Measurements from ENCODE around the gene HEXB. TPM values are rescaled to one million over a fixed set of nuclear protein-coding genes. Genes with fewer than 3 reads are reported as not detected.

Gene HEXB
- total and polyA plus RNA-seq, 9 of the 15 experiments (the other 6 are each of a cell fraction or from before 2014, with no cell fraction given): 22.9 to 158 (median 108) TPM

DNA sequence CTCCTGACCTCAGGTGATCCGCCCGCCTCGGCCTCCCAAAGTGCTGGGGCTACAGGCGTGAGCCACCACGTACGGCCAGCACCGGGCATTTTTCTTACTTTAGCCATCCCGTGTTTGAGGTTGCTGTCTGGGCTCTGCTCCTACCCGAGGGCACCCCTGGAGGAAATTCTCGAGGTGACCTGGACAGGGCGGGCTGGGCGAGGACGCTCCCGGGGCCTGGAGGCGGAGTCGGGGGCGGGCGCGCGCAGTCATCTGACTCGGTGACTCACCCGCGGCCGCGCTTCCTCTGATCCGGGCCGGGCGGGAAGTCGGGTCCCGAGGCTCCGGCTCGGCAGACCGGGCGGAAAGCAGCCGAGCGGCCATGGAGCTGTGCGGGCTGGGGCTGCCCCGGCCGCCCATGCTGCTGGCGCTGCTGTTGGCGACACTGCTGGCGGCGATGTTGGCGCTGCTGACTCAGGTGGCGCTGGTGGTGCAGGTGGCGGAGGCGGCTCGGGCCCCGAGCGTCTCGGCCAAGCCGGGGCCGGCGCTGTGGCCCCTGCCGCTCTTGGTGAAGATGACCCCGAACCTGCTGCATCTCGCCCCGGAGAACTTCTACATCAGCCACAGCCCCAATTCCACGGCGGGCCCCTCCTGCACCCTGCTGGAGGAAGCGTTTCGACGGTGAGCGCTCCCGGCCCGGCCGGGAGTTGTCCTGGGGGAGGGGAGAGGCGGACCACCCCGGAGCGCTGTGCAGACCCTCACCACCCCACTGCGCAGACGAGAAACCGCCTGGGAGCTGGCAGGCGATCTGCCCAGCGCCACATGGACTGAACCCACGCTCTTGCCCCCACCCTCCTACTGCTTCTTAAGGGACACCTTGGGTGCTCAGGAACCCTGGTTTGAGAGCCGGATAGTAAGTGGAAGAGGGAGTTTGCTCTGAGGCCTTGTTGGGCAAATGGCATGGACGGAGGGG lies at the start of gene HEXB (continued):
- TF ChIP-seq, protein P1, sequence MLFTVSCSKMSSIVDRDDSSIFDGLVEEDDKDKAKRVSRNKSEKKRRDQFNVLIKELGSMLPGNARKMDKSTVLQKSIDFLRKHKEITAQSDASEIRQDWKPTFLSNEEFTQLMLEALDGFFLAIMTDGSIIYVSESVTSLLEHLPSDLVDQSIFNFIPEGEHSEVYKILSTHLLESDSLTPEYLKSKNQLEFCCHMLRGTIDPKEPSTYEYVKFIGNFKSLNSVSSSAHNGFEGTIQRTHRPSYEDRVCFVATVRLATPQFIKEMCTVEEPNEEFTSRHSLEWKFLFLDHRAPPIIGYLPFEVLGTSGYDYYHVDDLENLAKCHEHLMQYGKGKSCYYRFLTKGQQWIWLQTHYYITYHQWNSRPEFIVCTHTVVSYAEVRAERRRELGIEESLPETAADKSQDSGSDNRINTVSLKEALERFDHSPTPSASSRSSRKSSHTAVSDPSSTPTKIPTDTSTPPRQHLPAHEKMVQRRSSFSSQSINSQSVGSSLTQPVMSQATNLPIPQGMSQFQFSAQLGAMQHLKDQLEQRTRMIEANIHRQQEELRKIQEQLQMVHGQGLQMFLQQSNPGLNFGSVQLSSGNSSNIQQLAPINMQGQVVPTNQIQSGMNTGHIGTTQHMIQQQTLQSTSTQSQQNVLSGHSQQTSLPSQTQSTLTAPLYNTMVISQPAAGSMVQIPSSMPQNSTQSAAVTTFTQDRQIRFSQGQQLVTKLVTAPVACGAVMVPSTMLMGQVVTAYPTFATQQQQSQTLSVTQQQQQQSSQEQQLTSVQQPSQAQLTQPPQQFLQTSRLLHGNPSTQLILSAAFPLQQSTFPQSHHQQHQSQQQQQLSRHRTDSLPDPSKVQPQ (CRISPR knock-in tag; IDR thresholded peaks at IDR 0.05; ENCODE audit: borderline replicate concordance): no peak
- TF ChIP-seq ZNF232 (CRISPR knock-in tag; IDR thresholded peaks at IDR 0.05): no peak
- TF ChIP-seq, protein P2, sequence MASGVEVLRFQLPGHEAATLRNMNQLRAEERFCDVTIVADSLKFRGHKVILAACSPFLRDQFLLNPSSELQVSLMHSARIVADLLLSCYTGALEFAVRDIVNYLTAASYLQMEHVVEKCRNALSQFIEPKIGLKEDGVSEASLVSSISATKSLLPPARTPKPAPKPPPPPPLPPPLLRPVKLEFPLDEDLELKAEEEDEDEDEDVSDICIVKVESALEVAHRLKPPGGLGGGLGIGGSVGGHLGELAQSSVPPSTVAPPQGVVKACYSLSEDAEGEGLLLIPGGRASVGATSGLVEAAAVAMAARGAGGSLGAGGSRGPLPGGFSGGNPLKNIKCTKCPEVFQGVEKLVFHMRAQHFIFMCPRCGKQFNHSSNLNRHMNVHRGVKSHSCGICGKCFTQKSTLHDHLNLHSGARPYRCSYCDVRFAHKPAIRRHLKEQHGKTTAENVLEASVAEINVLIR (CRISPR knock-in tag; IDR thresholded peaks at IDR 0.05): no peak
- TF ChIP-seq FOXA3 (CRISPR knock-in tag; conservative IDR thresholded peaks at IDR 0.05 in 1 of 2, IDR thresholded peaks at IDR 0.05 in 1 of 2): no peak
- no peak for TF ChIP-seq ZSCAN29 (IDR thresholded peaks at IDR 0.05)
- TF ChIP-seq, protein P3, sequence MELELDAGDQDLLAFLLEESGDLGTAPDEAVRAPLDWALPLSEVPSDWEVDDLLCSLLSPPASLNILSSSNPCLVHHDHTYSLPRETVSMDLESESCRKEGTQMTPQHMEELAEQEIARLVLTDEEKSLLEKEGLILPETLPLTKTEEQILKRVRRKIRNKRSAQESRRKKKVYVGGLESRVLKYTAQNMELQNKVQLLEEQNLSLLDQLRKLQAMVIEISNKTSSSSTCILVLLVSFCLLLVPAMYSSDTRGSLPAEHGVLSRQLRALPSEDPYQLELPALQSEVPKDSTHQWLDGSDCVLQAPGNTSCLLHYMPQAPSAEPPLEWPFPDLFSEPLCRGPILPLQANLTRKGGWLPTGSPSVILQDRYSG (tag; conservative IDR thresholded peaks at IDR 0.05; ENCODE audit: low read depth): no peak
- no peak for TF ChIP-seq ZNF444 (CRISPR knock-in tag; IDR thresholded peaks at IDR 0.05)
- no peak for TF ChIP-seq ELF2 (CRISPR knock-in tag; IDR thresholded peaks at IDR 0.05)
- TF ChIP-seq, protein P4, sequence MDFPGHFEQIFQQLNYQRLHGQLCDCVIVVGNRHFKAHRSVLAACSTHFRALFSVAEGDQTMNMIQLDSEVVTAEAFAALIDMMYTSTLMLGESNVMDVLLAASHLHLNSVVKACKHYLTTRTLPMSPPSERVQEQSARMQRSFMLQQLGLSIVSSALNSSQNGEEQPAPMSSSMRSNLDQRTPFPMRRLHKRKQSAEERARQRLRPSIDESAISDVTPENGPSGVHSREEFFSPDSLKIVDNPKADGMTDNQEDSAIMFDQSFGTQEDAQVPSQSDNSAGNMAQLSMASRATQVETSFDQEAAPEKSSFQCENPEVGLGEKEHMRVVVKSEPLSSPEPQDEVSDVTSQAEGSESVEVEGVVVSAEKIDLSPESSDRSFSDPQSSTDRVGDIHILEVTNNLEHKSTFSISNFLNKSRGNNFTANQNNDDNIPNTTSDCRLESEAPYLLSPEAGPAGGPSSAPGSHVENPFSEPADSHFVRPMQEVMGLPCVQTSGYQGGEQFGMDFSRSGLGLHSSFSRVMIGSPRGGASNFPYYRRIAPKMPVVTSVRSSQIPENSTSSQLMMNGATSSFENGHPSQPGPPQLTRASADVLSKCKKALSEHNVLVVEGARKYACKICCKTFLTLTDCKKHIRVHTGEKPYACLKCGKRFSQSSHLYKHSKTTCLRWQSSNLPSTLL (IDR thresholded peaks at IDR 0.05): no peak
- no peak for TF ChIP-seq KLF13 (tag; IDR thresholded peaks at IDR 0.05; ENCODE audit: borderline replicate concordance, low read depth)
